Activated naive CD4-positive, alpha-beta T cell treated with anti-CD3 and anti-CD28 coated beads, Interleukin-2, amount 10 ng/mL, durations not matched to agents 7 days and 5 days (primary cell): ENCODE measurements around the gene LRRC32.

Source experiments
- CTCF ChIA-PET: fragments of 350-600 bp; sonication (Branson Sonifier 250); formaldehyde crosslinking; loops from one replicate; lab custom pipeline; 2021; ENCODE audit warnings: antibody characterized with exemption; lab: Charles Lee
- DNase-seq: peaks from one replicate; pipeline ENCODE4 v3.0.0-alpha.2; 2020
- H3K27ac Mint-ChIP-seq: one replicate; pipeline ENCODE4 v1.8.0; 2021; ENCODE audit warnings: mild to moderate bottlenecking, moderate library complexity, mixed read lengths
- H3K27me3 Mint-ChIP-seq: one replicate; pipeline ENCODE4 v1.8.0; 2021; ENCODE audit warnings: mild to moderate bottlenecking, mixed read lengths
- H3K36me3 Mint-ChIP-seq: one replicate; pipeline ENCODE4 v1.8.0; 2021; ENCODE audit warnings: mixed read lengths
- H3K4me1 Mint-ChIP-seq: one replicate; pipeline ENCODE4 v1.8.0; 2021; ENCODE audit warnings: mixed read lengths
- H3K4me3 Mint-ChIP-seq: one replicate; pipeline ENCODE4 v1.8.0; 2021; ENCODE audit warnings: mild to moderate bottlenecking, moderate library complexity, mixed read lengths
- H3K9me3 Mint-ChIP-seq: one replicate; pipeline ENCODE4 v1.8.0; 2021; ENCODE audit warnings: mixed read lengths

Gene LRRC32

DNA sequence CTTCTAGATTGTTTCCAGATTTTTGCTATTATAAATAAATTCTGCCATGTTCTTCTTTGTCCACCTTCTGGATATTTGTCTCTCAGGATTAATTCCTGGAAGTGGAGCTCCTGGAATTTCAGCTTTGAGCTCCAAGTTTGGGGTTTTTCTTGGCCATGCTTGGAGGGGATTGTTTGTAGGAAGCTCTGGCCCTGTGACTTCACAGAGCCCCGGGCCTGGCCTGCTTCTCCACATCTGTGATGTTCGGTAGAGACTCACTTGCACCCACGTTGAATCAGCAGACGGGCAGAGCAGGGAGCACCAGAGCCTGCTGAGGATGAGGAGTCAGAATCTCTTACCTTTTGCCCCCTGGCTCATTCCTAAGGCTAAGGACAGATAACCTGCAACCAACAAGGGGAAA, 35.7 kb downstream of the LRRC32 start:
- no peaks in the 10 kb centered on the region for H3K36me3 Mint-ChIP-seq
- peaks cover 48% of the 10 kb centered on the region for H3K27me3 Mint-ChIP-seq
- CTCF ChIA-PET = no interaction called here
- H3K4me3 Mint-ChIP-seq = no peak overlapping the region
- DNase-seq = peak; percentile 11
- peaks cover 24% of the 10 kb centered on the region for H3K4me1 Mint-ChIP-seq
- no peak overlapping the region for H3K27ac Mint-ChIP-seq
- peaks cover 4% of the 10 kb centered on the region for H3K9me3 Mint-ChIP-seq

DNA sequence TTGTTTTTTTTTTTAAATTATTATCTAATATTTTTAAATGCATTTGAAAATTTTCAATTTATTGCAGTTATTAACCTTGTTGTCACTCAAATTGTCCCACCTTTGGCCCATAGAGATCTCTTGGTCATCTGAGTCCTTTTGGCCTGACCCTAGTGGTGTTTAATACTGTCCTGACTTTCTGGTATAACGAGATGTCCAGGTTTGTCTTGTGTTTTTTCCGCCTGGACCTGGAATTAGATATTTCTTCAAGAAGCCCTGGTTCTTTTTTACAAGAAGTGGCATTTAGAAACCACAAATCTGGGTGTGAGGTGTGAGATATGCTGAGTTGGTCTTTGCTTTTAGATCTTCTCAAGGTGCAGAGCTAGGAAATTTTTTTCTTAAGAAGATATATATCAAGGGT, 38.1 kb downstream of the LRRC32 start:
- Mint-ChIP-seq H3K27me3 (peaks cover 30% of the 10 kb centered on the region), H3K36me3 (no peaks in the 10 kb centered on the region), H3K9me3 (peaks cover 5% of the 10 kb centered on the region), H3K27ac (no peak overlapping the region), H3K4me3 (no peak overlapping the region), H3K4me1 (peaks cover 43% of the 10 kb centered on the region)
- DNase-seq = no peak
- CTCF ChIA-PET = interaction anchor here (1.2 kb wide), 1 partner anchor 63 kb away, joined by 3 read pairs; no protein-coding TSS in a partner anchor

DNA sequence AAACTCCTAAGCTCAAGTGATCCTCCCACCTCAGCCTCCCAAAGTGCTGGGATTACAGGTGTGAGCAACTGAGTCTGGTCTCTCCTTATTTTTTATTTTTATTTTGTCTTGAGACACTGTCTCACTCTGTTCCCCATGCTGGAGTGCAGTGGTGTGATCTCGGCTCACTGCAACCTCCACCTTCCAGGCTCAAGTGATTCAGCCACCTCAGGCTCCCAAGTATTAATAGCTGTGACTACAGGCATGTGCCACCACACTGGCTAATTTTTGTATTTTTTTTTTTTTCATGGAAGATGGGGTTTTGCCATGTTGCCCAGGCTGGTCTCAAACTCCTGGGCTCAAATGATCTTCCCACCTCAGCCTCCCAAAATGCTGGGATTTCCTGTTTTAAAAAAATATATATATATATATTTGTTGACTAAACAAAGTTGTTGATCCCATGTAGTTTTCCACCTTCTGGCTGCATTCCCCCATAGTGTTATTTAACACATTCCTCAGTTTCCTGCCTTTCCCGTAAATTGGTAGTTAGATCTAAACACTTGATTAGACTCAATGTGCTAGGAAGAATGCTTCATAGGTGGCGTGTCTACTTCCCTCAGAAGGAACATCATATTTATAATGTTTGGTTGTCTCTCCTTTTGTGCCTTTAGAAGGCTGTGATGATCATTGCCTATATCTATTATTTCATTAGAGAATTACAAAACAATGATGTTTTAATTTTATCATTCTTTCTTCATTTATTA, 38.8 kb downstream of the LRRC32 start:
- H3K4me3 Mint-ChIP-seq = no peak overlapping the region
- H3K9me3 Mint-ChIP-seq = peaks cover 5% of the 10 kb centered on the region
- H3K36me3 Mint-ChIP-seq = no peaks in the 10 kb centered on the region
- peaks cover 47% of the 10 kb centered on the region for H3K4me1 Mint-ChIP-seq
- peaks cover 25% of the 10 kb centered on the region for H3K27me3 Mint-ChIP-seq
- DNase-seq = peak; percentile 4
- no peak overlapping the region for H3K27ac Mint-ChIP-seq
- CTCF ChIA-PET = no interaction called here

DNA sequence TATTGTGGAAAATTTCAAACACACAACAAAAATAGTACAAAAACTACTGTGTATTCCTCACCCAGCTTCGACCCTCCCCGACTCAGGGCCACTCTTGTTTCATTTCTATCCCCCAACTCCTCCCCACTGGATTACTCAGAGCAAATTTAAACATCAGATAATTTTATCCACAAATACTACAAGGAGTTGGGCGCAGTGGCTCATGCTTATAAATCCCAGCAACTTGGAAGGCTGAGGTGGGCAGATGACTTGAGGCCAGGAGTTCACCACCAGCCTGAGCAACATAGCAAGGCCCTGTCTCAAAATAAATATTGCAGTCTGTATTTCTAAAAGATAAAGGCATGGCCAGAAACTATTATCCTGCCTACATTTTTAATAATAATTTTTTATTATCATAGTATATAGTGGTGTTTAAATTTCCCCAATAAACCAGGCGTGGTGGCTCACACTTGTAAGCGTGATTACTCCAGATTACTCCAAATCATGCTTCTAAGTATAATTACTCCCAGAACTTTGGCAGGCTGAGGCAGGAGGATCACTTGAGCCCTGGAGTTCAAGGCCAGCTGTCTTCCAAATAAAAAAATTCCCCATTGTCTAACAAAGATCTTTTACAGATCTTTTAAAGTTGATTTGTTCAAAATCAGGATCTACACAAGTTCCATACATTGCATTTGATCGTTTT, 39.8 kb downstream of the LRRC32 start:
- H3K27me3 Mint-ChIP-seq = peaks cover 20% of the 10 kb centered on the region
- peaks cover 12% of the 10 kb centered on the region for H3K9me3 Mint-ChIP-seq
- H3K27ac Mint-ChIP-seq = peak overlapping the region; percentile 1
- CTCF ChIA-PET = no interaction called here
- peaks cover 4% of the 10 kb centered on the region for H3K36me3 Mint-ChIP-seq
- peaks cover 57% of the 10 kb centered on the region for H3K4me1 Mint-ChIP-seq
- peak; percentile 4 for DNase-seq
- H3K4me3 Mint-ChIP-seq = no peak overlapping the region

DNA sequence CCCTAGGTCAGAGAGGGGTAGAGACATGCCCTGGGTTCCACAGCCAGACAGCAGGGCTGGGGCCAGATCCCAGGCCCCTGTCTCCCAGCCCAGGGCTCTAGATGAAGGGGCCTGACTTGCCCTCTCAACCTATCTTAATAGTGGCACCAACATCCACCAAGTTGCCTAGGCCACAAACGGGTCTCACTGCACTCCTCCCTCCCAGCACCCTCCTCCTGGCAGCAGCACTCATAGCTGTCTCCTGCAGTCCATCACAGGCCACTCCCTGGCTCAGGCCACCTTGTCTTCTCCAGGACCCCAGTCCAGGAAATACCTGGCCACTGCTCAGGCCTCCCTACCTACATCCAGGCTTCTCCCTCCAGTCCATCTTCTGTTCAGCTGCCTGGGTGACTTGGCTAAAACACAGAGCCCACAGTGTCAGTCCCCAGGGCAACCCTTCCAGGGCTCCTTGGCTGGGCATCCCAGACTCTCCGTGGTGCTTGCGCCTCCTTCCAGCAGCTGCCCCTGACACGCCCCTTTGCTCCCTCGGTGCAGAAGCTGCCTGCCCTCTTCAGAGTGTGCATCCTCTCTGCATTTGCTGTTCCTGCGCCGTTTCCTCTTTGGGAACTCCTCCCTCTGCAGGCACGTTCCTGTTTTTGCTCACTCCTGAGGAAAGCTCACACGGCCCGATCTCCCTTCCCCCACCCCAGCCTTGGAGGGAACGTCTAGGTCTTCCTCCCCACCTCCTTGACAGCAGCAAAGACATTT, 40.5 kb downstream of the LRRC32 start:
- Mint-ChIP-seq H3K27ac (peak overlapping the region; percentile 63), H3K4me1 (peaks cover 58% of the 10 kb centered on the region), H3K36me3 (peaks cover 7% of the 10 kb centered on the region), H3K9me3 (peaks cover 19% of the 10 kb centered on the region), H3K27me3 (peaks cover 20% of the 10 kb centered on the region), H3K4me3 (no peak overlapping the region)
- CTCF ChIA-PET = no interaction called here
- peak; percentile 25 for DNase-seq

DNA sequence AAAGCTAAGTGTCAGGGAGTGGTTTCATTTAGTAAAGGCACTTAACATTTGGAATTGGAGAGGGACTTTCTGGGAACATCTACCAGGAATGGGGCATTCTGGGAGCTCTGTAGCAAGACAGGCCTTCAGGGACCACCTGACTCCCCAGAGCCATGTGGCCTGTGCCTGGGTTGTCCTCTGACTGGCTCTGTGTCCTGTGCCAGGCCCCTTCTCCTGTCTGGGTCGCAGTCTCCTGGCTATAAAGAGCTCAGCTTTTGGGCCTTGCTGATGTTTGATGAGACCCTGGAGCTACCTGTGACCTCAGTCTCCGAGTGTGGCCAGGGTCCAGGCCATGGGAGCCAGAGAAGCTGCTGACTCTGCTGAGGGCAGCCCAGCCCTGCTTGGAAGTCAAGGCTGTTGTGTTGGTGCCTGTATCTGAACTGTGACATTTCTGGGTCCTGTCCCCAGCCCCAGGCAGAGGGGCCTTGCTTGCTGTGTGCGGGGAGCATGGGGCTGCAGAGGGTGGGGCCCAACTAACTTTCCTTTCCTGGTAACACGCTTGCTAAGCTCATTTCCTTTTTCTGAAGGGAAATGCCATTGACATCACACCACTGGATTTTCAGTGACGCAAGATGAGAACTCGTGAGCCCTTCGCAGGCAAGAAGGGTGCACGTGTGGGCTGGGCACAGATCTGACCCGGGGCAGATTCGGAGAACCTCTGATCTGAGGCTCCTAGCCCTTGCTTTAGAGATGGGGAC, 41.3 kb downstream of the LRRC32 start:
- CTCF ChIA-PET = no interaction called here
- peaks cover 23% of the 10 kb centered on the region for H3K27me3 Mint-ChIP-seq
- peak overlapping the region; percentile 63 for H3K27ac Mint-ChIP-seq
- peaks cover 7% of the 10 kb centered on the region for H3K36me3 Mint-ChIP-seq
- peak; percentile 34 for DNase-seq
- H3K9me3 Mint-ChIP-seq = peaks cover 20% of the 10 kb centered on the region
- no peak overlapping the region for H3K4me3 Mint-ChIP-seq
- H3K4me1 Mint-ChIP-seq = peaks cover 58% of the 10 kb centered on the region

DNA sequence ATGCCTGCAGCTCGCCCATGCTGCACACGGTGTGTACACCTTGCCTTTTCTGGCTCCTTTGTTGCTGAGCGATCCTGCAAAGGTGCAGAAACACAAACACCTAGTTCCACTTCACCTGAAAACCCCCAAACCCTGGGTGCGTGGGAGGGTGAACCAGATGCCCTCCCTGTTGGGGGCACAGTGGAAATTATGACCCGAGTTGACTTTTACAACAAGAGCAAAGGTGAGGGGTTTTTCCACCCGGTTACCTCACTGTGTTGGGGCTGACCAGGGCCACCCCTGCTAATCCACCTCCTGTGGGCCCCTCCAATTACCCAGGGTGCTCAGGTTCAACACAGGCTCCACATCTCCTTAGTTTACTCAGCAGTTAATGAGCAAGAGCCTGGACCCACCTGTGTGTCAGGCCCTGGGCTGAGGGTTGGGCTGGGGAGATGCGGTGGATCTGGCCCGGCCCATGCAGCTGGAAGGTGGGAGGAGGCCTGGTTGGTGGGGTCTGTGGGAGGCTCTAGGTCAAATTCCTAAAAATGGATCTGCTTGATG, 42.1 kb downstream of the LRRC32 start:
- CTCF ChIA-PET = no interaction called here
- H3K36me3 Mint-ChIP-seq = peaks cover 7% of the 10 kb centered on the region
- H3K27me3 Mint-ChIP-seq = peaks cover 20% of the 10 kb centered on the region
- H3K4me1 Mint-ChIP-seq = peaks cover 58% of the 10 kb centered on the region
- H3K9me3 Mint-ChIP-seq = peaks cover 20% of the 10 kb centered on the region
- peak; percentile 18 for DNase-seq
- no peak overlapping the region for H3K4me3 Mint-ChIP-seq
- no peak overlapping the region for H3K27ac Mint-ChIP-seq

DNA sequence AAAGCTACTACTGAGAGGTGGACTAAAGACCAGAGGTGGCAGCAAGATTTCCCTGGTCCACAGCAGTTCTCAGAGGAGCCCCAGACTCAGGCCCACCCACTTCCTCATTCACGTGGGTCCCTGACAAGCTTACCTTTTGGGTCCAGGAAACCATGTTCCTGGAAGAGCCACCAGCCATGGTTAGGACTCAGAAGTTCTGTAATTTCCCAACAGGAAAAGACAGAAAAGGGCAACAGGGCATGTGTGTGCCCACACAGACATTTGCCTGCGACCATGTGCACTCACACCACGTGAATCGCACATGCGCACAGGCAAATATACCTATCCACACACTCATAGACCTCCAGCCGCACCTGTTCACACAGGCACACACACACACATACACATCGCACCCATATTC, 42.9 kb downstream of the LRRC32 start:
- H3K27me3 Mint-ChIP-seq = peaks cover 29% of the 10 kb centered on the region
- DNase-seq = peak; percentile 21
- CTCF ChIA-PET = no interaction called here
- peaks cover 57% of the 10 kb centered on the region for H3K4me1 Mint-ChIP-seq
- H3K27ac Mint-ChIP-seq = no peak overlapping the region
- H3K9me3 Mint-ChIP-seq = peaks cover 20% of the 10 kb centered on the region
- peaks cover 7% of the 10 kb centered on the region for H3K36me3 Mint-ChIP-seq
- H3K4me3 Mint-ChIP-seq = no peak overlapping the region

DNA sequence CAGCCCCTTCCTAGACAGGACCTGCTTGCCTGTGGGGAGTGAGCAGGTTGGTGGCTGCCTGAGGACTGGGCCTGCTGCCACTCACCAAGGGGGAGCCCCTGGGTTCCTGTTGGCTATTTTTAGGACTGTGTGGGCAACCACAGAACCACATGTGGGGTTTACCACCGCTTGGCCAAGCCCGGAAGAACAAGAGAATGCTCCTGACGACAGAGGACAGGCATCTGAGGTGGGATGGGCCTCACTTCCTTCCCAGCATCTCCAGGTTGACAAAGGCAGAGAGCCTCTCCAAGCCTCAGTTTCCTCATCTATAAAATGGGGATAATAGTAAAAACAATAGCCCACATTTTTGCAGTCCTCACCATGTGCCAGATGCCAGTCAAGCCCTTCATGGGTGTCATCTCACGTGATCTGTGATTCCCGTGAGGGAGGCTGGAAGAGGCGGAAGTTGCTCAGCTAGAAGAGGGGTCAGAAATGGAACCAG, 43.6 kb downstream of the LRRC32 start:
- Mint-ChIP-seq H3K4me3 (peak overlapping the region; percentile 38), H3K4me1 (peaks cover 52% of the 10 kb centered on the region), H3K27me3 (peaks cover 35% of the 10 kb centered on the region), H3K9me3 (peaks cover 20% of the 10 kb centered on the region), H3K27ac (peak overlapping the region; percentile 62), H3K36me3 (peaks cover 7% of the 10 kb centered on the region)
- CTCF ChIA-PET = no interaction called here
- peak; percentile 71 for DNase-seq

DNA sequence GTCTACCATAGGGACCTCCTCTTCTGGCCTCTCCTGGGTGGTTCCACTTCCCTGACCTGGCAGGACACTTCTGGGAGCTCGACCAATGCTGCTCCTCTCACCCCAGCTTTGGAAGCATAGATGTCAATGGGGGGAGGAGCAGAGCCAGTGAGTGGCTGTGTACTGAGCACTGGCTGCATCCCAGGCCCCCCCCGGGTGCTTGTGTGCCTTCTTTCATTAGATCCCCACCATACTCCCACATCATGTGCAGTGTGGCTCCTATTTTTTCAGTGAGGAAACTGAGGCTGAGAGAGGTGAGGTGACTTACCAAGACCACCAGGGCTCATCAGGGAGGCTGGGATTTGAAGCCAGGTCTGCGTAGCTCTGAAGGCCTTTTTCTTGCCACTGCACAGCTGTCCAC, 44.3 kb downstream of the LRRC32 start:
- H3K36me3 Mint-ChIP-seq = peaks cover 7% of the 10 kb centered on the region
- H3K4me3 Mint-ChIP-seq = no peak overlapping the region
- H3K27ac Mint-ChIP-seq = no peak overlapping the region
- peak; percentile 13 for DNase-seq
- H3K4me1 Mint-ChIP-seq = peaks cover 51% of the 10 kb centered on the region
- peaks cover 20% of the 10 kb centered on the region for H3K9me3 Mint-ChIP-seq
- CTCF ChIA-PET = no interaction called here
- peaks cover 42% of the 10 kb centered on the region for H3K27me3 Mint-ChIP-seq

DNA sequence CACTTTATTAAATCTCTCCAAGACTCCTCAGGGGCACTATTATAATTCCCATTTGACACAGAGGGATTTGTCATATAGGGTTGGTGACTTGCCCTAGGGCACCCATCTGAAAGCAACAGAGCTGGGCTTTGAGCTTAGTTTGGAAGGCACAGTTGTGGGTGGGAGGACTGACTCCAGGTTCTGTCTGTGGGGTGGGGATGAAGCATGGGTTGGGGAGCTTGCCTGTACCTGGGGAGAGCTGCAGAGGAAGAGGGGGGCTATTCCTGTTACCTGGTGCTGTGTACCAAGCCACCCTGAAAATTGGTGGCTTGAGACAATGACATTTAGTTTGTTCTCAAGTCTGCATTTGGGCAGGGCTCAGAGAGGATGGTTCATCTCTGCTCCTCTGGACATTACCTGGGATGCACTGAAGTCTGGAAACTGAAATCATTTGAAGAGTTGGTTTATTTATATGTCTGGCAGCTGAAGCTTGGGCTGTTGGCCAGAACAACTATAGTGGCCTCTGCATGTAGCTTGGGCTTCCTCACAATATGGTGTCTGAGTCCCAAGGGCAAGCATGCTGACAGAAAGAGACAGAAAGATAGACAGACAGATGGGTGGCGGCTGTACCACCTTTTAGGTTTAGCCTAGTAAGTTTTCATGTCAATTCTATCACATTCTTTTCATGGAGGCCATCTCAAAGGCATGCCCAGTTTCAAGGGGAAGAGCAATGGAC, 44.9 kb downstream of the LRRC32 start:
- CTCF ChIA-PET = no interaction called here
- Mint-ChIP-seq H3K4me3 (no peak overlapping the region), H3K27me3 (peaks cover 43% of the 10 kb centered on the region), H3K36me3 (peaks cover 7% of the 10 kb centered on the region), H3K27ac (no peak overlapping the region), H3K4me1 (peaks cover 50% of the 10 kb centered on the region), H3K9me3 (peaks cover 20% of the 10 kb centered on the region)
- peak; percentile 5 for DNase-seq

DNA sequence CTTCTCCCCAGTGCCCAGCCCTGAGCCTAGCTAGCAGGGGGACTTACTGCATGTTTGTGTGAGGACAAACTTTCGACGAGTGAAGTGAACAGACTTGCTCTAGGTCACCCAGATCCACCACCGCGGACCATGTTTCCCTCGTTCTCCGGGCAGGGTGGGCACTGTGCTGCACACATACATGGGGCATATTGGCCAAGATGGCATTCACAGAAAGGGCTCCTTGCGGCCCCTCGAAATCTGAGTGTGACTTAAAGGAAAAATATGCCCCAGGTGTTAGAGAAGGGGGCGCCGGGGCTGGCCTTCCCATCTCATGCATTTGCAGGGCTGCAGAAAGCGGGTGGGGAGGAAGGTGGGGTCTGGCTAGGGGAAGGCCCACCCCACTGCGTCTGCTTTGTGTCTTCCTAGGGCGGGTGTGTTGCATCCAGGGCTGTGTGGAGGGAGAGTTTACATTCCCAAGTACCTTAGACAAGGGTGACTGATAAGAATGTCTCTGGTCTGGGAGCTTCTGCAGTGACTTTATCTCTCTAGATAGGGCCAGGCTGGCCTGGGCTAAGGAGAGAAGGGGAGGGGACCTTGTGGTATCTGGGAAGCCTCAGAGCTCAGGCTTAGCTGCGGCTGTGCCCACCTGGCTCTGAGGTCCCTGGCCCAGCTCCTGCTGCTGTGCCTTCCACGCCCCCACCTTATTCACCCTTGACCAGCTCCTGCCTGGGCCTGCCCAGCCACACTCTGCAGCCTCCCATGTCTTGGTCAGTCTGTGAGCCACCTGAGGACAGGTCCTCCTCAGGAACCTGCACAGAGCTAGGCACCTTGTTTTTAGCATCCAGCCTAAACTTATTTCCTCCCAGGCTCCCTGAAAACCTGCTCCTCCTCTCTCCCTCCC, 45.8 kb downstream of the LRRC32 start:
- peaks cover 16% of the 10 kb centered on the region for H3K9me3 Mint-ChIP-seq
- no peak overlapping the region for H3K4me3 Mint-ChIP-seq
- peaks cover 7% of the 10 kb centered on the region for H3K36me3 Mint-ChIP-seq
- H3K27ac Mint-ChIP-seq = no peak overlapping the region
- peaks cover 43% of the 10 kb centered on the region for H3K27me3 Mint-ChIP-seq
- peak; percentile 12 for DNase-seq
- peaks cover 42% of the 10 kb centered on the region for H3K4me1 Mint-ChIP-seq
- CTCF ChIA-PET = interaction anchor here (1.3 kb wide), 1 partner anchor 11 kb away, joined by 3 read pairs; no protein-coding TSS in a partner anchor
